T1000 (cell line): ENCODE data around the gene PIK3C2B.

Experiments used
- DNase-seq: peaks from one replicate; lab custom pipeline; 2025; ENCODE audit warnings: mixed read lengths; lab: John Stamatoyannopoulos, UW

Gene PIK3C2B

GRCh38 chr1:204478172-204478899 lies 16.3 kb downstream of the PIK3C2B start:
- no peak for DNase-seq

- DNase-seq = no peak
Observed at GRCh38 chr1:204477036-204477740, 17.4 kb downstream of the PIK3C2B start.

- DNase-seq = no peak
Observed at GRCh38 chr1:204476563-204476962, 18.0 kb downstream of the PIK3C2B start.

DNA sequence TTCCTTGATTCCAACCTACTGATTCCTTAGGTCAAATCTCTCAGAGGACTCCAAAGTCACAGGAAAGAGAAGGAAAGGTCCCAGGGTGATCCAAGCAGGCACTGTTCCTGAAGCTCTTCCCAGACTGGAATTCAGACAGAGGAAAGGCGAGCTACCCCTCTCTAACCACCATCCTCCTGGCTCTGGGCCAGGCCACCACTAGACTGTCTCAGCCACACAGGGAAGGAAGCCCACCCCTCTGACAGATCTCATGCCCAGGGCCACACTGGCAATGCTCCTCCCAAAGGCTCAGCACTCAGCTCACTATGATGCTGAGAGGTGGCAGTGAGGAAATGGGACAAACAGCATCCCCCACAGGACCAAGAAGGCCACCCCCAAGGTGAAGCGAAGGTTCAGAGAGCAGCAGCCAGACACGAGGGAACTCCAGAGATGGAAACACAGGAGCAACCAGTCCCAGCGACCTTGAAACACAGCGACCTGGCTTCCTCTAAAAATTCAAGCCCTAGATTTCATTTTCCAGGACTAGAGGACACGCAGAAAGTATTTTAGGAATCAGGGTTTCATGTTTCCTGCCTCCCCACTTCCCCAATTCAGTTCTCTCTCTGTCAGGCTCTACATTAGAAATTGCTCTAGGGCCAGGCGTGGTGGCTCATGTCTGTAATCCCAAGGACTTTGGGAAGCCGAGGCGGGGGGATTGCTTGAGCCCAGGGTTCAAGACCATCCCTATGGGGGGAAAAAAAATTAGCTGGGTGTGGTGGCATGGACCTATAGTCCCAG lies 18.8 kb downstream of the PIK3C2B start:
- no peak for DNase-seq

- no peak for DNase-seq
Observed at GRCh38 chr1:204473400-204473965, 21.1 kb downstream of the PIK3C2B start.

GRCh38 chr1:204472660-204473059 lies 21.9 kb downstream of the PIK3C2B start:
- DNase-seq = no peak

DNA sequence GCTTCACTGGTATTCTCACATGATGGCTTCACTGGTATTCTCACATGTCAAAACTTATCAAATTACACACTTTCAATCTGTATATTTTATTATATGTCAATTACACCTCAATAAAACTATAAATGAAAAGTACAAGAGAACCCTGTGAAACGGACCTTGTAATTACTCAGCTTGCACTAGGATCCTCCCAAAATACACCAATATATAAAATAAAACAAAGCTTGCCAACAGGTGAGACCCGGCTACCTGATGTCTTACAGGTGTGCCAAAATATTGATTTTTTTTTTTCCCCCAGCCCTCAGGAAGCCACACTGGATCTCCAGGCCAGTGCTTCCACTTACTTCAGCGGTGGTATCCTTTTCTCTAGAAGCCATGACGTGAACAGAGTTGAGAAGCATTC lies 22.9 kb downstream of the PIK3C2B start:
- DNase-seq = no peak

- DNase-seq = no peak
Observed at GRCh38 chr1:204469304-204469703, 25.3 kb downstream of the PIK3C2B start.

DNA sequence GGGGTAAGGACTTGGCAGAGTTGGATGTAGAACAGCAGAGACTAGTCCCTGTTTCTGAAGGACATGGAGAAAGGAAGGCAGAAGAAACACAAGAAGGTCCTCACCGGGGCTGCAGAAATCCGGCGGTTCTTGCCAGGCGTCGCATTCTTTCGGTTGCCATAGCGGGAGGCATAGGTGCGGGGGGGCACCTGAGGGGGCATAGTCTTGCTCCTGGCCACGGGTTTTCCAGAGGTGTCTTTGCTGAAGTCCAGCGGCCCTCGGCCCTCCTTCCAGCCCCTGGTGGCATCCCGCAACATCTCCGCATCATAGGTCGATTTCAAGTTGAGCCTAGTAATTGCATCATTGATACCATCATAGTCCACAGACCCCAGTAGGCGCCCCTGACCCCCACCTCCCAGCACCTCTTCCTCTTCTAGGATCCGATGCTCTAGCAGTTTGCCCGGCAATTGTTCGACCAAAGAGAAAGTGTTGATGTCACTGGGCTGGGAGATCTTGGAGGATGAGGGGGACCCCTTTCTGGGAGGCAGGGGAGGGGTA lies 25.8 kb downstream of the PIK3C2B start:
- DNase-seq = no peak

DNA sequence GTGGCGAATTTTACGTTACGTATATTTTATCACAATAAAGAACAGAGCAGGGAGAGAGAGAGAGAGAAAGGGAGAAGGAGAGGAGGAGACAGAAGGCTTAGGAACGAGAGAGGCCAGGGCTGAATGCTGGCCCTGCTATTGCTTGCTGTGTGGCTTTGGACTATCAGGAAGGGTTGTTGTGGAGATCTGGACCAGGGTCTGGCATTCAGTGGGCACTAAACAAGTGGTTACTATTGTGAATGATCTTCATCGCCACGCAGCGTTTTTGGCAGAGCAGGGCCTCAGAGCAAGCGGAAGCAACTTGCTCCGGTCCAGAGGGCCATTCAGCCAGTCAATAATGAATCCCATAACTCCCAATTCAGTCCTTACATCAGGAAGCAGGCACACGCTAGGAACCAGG lies 26.4 kb downstream of the PIK3C2B start:
- no peak for DNase-seq

DNA sequence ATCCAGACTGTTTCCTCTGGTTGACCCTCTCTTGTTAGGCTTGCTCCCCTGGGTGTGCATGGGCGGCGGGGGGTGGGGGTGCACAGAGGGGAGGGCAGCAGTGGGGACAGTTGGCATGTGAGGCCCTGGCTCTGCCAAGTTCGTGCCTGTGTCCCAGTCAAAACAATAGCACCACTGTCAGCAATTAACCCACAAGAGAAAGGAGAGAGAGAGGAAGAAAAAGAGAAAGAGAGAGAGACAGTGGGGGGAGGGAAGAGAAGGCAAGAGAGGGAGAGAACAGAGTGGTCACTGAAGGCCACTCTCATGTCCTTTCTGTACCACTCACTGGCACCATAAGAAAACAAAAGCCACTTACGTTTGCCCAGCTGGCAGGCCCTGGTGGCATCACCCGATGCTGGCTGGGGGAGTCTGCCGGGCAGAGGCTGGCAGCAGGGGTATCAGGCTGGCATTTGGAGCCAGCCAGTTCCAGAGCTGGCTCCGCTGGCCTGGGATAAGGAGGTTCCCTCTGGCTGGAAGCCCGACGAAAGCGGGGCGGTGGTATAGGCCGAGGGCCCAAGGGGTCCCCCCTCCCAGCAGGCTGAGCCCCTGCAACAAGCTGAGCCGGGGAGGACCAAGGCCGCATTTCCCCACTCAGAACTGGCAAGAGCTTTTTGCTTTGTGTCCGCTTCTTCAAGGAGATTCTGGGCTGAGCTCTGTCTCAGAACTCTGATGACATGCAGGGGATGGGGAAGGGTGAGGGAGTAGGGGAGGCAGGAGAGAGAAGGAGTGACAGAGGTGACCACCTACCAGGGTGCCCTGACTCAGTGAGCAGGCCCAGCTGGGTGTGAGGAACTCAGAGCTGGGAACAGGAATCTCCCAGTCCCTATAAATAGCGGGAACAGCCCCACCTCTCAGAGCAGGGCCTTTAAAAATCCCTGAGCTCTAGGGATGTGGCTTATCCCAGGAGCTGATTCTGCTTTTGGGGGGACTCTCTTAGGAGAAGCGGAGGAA lies 27.9 kb downstream of the PIK3C2B start:
- no peak for DNase-seq

- no peak for DNase-seq
Observed at GRCh38 chr1:204465546-204466415, 28.8 kb downstream of the PIK3C2B start.

DNA sequence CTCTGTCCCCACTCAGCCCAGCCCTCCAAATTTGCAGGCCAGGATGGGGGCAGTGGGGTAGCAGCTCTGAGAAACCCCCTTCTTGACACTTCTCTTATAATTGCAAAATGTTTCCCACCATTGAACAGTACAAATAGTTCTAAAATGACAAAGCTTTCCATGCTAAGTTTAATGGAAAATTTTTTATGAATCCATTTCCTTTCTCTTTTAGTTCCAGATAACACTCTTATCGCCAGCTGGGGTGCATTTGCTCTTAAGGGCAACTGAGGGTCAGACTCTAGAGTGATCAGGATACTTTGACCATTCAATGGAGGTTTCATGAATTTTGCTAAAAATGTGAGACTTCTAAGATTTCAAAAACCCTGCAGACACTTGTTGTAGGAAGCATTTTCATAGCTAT lies 29.9 kb downstream of the PIK3C2B start:
- no peak for DNase-seq

DNA sequence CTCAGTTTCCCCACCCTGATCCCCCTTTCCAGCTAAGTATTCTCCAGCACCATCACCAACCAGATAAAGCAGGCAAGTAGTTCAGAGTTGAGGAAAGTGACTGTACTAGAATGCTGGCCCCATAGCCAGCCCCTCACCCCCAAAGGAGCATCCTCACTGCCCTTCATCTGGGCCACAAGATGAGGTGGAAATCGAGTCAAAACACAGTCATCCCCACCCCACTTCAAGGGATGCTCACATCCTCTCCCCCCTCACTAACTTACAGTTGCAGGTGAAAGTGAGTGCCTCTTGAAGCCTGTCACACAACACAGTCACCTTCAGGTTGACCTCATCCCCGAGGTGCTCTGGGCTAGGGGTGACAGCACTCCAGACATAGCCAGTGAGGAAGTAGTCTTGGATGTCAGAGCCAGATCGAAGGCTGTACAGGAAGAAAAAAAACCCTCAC lies 30.4 kb downstream of the PIK3C2B start:
- DNase-seq = no peak

DNA sequence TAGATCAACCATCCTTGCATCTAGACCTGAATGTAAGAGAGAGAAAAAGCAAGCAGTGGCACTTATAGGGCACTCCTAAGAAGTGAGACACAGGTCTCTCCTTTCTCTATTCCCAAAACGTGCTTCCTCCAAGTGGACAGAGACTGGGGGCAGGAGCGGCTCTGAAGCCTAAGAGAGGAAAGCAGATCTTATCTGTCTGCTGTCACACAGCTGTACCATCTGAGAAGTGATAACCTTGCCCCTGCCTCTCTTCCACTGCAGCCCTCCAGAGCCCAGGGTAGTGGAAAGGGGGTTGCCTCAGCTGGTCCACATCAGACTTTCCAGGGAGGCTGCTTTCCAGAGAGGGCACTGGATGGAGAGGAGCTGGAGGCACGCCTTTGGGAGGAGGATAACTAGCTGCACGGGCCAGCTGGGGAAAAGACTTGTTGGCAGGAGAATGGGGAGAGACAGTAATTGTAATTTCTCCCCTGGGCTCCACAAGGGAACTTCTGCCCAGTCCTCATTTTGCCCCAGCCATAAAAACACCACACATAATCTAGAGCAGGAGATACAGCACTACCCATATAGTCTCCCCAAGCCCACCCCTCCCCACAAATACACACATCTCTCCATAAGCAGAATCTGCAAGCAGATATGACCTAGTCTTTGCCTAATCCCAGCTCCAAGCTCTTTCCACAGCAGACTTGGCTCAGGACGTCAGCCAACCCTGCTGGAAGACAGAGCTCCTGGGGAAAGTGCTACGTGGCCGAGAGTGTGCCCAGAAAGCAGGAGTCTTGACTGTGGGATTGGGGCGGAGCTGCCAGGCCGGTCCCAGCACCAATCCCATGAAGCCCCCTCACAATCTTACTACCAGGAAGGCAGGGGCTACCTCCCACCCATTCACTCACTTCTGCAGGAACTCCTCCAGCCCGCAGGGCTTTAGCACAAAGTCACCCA lies 31.2 kb downstream of the PIK3C2B start:
- DNase-seq = no peak

DNA sequence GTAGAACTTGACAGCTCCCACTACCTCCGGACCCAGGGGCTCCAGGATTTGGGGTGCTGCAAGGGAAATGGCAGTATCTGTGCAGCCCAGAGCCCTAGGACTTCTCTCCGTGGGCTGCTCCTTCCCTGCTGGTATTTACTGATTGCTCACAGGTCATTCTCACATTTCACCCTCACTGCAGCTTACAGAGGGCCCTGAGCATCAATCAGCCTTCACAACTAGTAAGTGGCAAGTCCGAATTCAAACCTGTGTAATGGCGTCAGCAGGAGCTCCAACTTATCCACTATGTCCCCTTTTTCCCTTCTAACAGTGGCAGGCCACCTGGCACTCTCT lies 32.4 kb downstream of the PIK3C2B start:
- no peak for DNase-seq

GRCh38 chr1:204461331-204462228 lies 33.0 kb downstream of the PIK3C2B start:
- DNase-seq = no peak

- no peak for DNase-seq
Observed at GRCh38 chr1:204460346-204460745, 34.3 kb downstream of the PIK3C2B start.
